NCI-H1092 (cell line): ENCODE data around the gene ATAD3B.
"Not testable (repeated sequence)": the region's sequence is repeated elsewhere in the genome, so short reads cannot be mapped to it uniquely, and the experiment has no call there.

ENCODE experiments used
- DNase-seq: peaks from one replicate; lab custom pipeline; 2025; lab: John Stamatoyannopoulos, UW

ATAD3B gene

DNA sequence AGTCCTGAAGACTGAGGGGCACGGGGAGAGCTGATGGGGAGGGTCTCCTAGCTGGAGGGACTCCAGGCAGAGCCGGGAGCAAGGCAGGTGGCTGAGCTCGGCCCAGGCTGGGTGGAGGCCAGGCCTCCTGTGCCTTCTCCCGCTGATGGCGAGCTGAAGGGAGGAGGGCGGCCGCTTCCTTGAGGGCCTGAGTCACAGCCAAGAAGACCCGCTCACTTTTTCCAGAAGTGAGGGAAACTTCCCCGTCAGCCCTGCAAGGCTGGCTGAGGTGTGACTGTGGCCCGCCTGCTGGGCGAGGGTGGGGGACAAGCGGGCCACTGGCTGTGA lies 37.8 kb upstream of the ATAD3B start:
- DNase-seq, result no peak

DNA sequence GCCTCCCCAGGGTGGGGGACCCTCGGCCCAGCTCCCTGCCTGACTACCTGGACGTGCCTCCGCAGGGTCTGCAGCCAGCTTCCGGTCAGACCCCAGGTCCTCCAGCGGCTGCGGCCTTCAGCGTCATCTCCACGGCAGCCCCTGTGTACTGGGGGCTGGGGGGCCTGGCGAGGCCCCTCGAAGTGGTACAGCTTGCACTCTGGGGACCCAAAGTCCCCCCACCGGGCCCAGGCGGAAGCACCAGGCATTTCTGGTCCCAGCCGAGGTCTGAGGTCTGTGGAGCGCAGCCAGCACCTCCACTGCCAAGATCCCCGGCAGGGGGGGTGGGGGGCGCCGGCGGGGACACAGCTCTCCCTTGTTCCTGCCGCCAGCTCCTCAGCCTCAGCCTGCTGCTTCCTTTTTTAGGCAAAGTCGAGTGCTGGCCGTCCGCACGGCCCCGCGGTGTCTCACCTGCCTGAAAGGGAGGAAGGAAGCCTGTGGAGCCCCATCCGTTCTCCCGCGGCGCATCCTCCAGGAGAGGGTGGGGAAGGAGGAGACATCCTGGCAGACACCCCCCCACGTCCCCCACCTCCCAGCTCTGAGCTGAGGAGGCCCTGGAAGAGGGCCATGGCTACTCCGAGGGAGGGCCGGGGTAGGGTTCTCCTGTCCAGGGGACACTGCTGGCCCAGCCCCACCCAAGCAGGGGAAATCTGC lies 37.3 kb upstream of the ATAD3B start:
- DNase-seq, result no peak

DNA sequence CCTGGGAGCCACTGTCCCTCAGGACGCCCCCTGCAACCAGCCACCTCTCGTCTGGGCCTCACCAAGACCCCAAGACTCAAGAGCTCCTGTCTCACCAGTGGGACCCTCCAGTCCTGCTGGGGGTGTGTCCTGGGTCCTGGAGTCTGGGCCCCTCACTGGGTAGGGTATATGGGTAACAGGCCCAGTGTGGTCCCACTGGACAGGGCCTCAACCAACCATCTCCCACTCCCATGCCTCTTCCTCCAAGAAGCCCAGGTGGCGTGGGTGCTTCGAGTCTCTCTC lies 36.8 kb upstream of the ATAD3B start:
- DNase-seq, result no peak

DNA sequence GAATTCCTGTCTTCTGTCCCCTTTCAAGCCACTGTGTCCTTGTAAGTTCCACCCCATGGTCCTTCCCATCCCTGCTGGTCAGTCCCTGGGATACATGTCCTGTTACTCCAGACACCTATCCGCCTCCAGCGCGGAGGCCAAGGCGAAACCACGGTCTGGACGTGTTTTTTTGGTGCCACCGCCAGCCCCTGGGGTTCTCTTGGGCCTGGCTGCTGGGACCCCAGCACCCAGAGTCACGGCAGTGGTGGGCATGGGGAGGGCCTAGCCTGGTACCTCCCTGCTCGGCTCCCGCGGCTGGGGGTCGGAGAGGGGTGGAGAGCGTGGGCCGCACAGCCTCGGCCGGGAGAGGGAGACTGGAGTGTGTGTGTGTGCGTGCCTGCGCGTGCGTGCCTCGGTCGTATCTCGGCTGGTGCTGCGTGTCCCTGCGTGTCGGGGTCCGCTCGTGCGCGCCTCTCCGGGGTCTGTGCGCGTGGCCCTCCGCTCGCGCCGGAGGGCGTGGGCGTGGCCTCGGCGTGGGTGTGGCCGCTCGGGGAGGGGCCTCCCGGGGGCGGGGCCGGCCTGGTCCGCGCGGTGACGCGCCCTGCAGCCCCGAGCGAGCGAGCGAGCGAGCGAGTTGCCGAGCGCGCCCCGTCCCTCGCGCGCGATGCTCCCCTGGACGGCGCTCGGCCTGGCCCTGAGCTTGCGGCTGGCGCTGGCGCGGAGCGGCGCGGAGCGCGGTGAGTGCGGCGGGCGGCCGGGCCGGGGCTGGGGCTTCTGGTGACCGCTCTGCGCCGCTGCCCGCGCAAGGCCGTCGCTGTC lies 36.3 kb upstream of the ATAD3B start, which contains the start of gene VWA1:
Gene VWA1, plus strand, starts transcription at position 585 of the 798 bp plus-strand sequence. Its CDS starts 59 bp downstream, at position 644.
- DNase-seq, result no peak

DNA sequence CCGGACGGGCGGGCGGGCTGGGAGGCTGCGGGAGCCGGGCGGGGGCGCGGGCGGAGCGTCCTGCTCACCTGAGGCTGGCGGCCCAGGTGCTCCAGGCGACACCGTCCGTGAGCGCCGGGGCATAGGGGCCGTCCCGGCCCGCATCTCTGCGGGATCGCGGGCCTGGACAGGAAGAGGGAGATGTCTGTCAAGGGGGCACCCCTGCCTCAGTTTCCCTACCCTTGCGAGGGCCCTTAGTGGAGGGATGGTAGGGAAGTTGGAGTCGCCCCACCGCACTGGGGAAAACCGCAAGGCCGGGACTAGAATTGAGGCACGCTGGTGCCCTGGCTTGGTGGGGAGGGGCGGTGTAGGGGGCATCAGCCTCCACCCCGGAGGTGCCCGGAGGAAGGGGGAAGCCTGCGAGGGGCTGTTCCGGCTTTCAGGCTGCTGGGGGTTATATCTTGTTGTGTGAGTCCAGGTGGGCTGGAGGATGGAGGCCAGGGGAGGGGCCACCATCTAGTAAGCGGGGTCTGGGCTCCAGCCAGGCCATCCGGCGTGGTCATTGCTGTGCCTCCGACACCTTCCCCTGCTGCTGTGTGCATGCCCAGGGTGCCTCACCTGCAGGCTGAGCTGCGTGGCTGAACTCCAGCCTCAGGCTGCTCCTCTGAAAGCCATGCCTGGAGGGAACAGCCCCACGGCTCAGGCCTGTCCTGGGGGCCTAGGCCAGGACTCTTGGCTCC lies 35.5 kb upstream of the ATAD3B start:
- no peak for DNase-seq

DNA sequence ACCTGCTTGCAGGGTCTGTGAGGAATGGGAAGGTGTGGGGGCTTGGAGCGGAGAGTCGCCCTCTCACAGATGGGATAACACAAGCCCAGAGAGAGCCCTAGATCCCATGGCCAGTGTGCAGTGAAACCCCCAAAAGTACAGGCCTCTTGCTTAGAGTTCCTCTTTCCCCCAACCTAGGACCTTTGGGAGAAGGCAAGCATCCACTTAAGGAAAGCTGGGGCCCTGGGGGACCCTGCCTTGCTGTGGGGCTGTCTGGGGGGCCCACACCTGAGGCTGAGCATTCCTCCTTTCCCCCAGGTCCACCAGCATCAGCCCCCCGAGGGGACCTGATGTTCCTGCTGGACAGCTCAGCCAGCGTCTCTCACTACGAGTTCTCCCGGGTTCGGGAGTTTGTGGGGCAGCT lies 34.9 kb upstream of the ATAD3B start:
- no peak for DNase-seq

DNA sequence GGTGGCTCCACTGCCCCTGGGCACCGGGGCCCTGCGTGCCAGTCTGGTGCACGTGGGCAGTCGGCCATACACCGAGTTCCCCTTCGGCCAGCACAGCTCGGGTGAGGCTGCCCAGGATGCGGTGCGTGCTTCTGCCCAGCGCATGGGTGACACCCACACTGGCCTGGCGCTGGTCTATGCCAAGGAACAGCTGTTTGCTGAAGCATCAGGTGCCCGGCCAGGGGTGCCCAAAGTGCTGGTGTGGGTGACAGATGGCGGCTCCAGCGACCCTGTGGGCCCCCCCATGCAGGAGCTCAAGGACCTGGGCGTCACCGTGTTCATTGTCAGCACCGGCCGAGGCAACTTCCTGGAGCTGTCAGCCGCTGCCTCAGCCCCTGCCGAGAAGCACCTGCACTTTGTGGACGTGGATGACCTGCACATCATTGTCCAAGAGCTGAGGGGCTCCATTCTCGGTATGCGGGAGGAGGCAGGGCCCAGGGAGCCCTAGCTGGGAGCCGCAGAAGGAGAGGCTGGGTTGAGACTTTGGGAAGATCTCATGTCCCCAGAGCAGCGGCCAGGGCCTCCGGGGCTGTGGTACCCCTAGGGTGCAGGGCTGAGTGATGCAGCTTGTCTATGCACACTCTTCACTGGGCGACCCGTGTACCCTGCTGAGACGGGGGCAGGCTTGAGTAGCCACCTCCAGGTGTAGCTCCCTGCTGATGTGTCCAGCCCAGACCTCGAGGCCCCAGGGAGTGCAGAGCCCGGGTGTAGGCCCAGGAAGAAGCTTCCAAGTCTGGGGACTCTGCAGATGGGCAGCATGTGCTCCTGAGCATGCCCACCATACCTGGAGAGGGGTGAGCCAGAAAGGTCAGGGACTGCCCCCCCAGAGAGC lies 34.3 kb upstream of the ATAD3B start:
- no peak for DNase-seq

DNA sequence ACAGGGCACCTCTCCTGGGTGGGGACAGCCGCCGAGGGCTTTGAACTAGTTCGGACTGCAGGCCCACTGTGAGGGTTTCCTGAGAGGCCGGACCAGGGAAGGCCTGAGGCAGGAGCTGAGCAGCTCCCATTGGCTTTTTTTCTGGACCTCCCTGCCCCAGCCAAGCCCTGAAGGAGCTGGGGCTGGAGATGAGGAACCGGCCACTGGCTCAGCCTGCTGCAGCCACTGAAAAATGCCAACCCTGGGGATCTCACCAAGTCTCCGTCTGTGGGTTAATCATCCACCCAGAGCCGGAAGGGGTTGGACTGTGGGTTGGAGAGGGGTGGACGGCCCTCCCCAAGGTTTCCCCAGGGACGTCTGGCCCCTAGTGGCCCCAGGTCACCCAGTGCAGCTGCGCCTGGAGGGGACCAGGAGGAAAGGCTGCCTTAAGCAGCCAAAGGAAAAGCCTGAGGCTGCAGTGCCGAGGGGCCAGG lies 33.6 kb upstream of the ATAD3B start:
- no peak for DNase-seq

DNA sequence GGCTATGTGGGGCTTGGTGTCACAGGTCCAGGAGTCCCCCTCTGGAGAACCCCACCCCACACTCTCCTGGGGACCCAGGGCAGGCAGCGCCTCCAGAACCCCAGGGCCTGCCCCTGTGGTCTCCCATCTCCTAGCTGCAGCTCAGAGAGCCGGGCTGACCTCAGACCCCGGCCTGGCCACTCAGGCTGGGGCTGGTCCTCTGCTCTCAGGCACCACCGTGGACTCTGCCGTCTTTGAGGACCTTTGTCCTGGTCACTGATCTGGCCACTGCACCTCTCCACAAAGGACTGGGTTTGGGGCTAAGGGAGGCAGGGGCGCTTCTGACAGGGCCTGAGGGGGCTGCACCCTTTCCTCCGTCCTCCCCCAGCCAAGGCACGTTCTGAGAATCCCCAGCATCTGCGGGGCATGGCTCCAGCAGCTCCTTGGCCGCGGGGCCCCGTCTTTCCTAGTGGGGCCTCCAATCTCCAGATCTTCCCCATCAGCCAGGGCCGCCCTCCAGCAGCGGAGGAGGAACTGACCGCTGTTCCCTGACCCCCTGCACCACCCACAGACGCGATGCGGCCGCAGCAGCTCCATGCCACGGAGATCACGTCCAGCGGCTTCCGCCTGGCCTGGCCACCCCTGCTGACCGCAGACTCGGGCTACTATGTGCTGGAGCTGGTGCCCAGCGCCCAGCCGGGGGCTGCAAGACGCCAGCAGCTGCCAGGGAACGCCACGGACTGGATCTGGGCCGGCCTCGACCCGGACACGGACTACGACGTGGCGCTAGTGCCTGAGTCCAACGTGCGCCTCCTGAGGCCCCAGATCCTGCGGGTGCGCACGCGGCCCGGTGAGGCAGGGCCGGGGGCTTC lies 32.8 kb upstream of the ATAD3B start:
- no peak for DNase-seq

DNA sequence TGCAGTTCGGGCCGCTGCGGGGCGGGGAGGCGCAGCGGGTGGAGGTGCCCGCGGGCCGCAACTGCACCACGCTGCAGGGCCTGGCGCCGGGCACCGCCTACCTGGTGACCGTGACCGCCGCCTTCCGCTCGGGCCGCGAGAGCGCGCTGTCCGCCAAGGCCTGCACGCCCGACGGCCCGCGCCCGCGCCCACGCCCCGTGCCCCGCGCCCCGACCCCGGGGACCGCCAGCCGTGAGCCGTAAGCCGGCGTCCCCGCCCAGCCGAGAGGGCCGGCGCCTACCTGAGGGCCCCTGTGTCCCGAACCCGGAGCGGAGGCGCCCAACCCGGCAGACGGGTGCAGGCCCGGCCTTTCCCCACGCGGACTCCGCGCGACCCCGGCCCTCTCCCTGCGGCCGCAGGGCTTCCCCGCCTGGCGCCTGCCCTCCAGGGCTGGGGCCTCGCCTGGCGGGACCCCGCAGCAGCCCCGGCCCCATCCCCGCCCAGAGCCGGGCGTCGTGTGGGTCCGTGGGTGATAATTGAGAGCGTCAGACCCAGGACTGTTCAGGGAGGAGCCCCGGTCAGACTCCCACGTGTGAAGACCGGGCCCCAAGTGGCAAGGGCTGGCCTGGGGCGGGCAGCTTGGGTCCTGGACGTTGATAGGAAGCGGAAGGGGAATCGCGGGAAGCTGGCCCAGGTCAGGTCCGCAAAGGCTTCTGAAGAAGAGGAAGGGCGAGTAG lies 31.9 kb upstream of the ATAD3B start:
- no peak for DNase-seq

DNA sequence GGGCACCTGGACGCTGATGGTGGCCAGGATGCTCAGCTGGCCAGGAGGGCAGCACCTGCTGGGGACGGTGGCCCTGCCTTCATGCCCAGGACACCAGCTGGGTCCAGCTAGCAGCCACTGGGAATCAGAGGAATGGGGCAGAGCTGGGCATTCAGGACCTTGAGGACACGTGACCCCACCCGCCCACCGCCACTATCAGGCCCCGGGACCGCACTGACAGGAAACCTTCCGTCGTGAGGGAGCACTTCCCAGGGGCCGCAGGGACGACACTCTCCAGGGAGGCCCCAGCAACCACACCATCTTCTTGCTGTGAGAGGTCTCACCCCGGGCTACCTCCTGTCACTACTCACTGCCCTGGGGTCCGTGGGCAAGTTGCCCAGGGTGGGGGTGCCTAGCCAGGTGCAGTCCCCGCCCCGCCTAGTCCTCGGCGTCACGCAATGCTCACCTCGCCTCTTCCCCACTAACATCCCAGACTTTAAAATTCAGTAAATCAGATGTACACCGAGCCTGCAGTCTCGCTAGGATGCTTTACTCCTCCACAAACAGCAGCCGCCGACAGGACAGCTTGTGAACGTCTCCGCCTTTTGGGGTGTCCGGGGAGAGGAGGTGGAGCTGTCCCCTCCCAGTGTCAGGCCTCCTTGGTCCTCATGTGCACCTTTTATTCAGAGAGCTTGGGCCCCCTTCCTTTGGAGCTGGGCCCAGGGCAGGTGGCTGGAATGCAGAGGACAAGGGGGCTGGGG lies 31.1 kb upstream of the ATAD3B start:
- DNase-seq, result no peak

DNA sequence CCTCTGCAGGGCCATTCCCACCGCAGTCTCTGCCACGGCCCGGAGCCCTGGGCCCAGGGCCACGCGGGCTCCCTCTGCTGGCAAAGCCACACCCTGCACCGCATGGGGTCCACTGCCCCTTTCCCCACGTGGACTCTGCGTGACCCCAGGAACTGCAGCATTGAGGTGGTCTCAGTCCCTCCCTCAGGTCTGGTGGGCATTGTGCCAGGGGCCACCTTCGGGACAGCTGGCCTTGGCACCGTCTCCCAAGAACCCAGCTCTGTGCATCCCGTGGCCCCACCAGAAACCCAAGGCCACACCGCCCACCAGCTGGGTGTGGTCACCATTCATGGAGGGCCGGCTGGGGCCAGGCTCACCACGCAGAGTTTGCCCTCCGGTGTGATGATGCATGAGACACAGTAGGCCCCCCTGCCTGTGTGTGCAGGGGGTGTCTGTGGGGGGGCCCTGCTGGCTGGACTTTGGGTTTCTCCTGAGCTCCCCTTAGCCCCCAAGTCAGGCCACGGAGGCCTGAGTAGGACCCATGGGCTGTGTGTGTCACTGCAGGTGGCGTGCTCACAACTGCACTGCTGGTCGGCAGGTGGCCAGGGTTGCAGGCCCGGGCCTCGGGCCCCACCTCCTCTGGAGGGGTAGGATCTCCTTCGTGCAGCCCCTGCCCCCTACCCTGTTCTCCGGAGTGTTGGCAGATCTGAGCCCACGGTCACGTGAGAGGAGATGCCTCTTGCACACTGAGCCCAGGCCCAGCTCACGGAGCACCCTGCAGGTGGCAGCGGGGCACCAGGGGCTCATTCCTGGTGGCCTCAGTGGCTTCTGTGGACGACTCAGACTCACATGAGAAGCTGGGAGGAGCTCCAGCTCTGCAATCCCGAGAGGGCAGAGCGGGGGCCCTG lies 30.3 kb upstream of the ATAD3B start:
- no peak for DNase-seq

DNA sequence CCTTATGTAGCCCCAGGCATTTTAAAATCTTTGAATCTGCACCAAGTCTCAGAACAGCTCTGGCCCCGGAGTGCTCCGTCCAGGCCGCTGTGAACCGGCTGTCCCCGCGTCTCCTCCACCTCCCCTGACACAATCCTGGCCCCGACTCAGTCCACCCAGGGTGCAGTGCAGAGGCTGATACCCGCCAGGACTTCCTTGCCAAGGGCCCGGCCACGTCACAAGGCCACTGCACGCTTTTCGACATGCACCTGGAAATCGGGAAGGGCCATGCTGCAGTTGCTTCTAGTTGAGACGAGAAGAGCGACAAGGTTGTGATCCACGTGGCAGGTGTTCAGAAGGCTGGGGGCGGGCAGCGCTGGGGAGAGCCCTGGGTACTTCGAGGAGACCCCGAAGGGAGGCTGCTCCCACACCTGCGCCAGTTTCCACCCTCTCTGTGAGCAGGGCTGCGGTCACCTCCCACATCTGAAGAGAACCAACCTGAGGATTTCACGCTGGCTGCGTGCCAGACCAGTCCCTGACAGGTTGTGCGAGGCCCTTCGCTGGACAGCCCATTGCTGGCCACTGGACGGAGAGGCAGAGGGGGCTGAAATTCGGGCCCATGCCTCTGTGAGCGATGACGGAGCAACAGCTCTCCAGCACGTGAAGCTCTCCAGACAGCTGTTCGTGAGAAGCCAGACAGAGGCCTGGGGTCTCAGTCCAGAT lies 29.3 kb upstream of the ATAD3B start:
- no peak for DNase-seq

DNA sequence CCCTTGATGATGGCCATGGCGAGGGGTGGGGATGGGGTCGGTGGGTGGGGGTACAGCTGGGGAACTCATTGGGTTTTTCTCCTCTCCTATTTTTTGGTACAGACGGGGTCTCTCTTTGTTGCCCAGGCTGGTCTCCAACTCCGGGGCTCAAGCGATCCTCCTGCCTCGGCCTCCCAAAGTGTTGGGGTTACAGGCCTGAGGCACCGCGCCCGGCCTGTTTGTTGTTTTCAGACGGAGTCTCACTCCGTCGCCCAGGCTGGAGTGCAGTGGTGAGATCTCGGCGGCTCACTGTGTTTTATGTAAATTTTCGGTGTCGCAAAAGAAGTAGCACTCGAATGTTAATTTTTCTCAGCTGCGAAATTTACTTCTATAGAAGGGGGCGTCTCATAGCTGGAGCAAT lies 24.9 kb upstream of the ATAD3B start:
- DNase-seq, result not testable (repeated sequence)

DNA sequence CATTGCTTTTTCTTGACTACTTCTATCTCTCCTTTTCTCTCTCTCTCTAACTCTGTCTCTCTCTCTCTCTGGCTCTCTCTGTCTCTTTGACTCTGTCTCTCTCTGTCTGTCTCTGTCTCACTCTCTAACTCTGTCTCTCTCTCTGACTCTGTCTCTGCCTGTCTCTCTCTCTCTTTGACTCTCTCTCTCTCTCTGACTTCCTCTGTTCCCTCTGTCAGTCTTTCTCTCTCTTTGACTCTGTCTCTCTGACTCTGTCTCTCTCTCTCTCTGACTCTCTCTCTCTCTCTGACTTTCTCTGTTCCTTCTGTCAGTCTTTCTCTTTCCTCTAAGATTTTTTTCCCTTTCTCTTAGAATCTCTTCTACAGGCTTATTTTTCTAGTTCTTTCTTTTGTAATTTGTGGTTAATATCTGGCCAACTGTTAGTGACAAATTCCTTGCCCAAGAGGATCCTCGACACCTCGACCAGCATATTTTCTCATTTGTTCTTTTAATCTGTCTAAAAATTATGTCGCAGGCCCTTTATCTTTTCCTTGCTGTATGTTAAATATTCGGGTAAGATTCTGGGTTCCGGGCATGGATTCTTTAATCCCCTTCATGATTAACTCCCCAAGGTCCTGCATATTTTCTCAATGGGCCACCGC lies 22.3 kb upstream of the ATAD3B start, which contains the start of gene ATAD3C:
Gene ATAD3C, plus strand, starts transcription at position 591 of the 641 bp plus-strand sequence. CDS start 995 bp downstream, outside the sequence.
- DNase-seq, result no peak

DNA sequence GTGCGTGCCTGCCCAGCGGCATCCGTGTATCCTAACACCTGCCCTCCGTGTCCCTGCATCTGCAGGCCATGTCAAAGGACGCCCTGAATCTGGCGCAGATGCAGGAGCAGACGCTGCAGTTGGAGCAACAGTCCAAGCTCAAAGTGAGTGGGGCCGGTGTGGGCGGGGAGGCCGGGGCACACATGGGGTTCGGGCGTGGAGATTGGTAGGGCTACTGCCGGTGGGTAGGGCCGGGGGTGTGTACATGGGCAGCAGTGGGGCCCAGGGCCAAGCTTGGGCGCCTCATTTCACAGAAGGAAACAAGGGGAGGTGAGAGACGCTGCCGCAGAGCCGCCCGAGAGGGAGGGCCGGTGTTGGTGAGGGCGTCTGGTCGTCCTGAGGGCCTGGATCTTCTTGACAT lies 20.9 kb upstream of the ATAD3B start:
- DNase-seq, result not testable (repeated sequence)

DNA sequence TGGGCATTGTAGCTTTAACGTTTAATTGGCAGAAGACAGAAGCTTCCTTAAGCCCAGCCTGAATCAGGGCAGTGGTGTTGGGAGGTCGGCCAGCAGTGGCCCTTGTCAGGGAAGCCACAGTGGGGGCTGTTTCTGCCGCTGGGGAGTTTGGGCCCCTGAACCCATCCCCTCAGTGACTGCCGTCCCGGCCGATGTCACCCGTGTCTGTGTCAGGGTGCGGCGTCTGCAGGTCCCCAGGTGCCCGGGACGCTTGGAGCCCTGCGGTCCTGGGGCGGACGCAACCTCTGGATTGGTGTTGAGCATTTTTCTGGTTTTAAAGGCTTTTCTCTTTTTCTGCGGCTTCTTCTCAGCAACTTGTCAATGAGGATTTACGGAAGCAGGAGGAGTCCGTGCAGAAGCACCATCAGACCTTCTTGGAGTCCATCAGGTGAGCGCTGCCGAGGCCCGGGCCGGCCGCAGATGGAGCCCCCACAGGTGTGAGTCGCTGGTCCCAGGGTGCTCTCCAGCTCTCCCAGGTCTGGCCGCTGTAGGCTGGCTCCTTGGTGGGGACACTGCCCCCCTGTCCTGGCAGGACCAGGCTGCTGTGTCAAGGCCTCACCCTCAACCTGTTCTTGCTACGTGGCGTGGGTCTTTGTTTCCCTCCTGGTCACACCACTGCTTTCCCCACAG lies 19.7 kb upstream of the ATAD3B start:
- no peak for DNase-seq
